Measurements from ENCODE around the gene LMBRD2. TPM values are rescaled to one million over a fixed set of nuclear protein-coding genes. Genes with fewer than 3 reads are reported as not detected.
"Not testable (repeated sequence)": the region's sequence is repeated elsewhere in the genome, so short reads cannot be mapped to it uniquely, and the experiment has no call there.

The LMBRD2 gene
- total RNA-seq, 2 experiments from 2014 or later: 13.8 to 14.4 TPM

DNA sequence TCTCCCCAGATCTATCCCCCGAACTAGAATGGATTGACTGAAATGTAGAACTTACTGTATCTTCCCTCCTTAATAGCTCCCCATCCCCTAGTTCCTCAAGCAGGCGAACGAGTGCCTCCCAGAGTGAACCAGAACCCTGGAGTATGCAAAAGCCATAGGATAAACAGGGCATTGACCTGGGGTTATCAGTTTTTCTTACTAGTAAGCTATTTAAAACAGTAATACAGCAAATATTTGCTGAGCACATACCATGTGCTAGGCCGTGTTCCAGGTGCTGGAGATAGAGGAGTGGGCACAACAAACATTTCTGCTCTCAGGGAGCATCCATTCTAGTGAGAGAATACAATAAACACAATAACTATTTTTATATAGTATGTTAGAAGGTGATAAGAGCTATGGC is 2.0 kb upstream of the LMBRD2 start:
- Mint-ChIP-seq H3K36me3 (peaks cover 38% of the 10 kb centered on the region), H3K27ac (no peak overlapping the region), H3K4me3 (peak overlapping the region; percentile 96), H3K27me3 (no peaks in the 10 kb centered on the region), H3K4me1 (peaks cover 47% of the 10 kb centered on the region), H3K9me3 (no peaks in the 10 kb centered on the region)
- DNase-seq (no peak), ATAC-seq (ENCODE audit: low read depth) (no peak)
- POLR2A ChIA-PET: interaction anchor here (1.2 kb wide), 1 partner anchor 1239 kb away, joined by 4 read pairs; the partner anchor contains the start of genes BRIX1 and RAD1

DNA sequence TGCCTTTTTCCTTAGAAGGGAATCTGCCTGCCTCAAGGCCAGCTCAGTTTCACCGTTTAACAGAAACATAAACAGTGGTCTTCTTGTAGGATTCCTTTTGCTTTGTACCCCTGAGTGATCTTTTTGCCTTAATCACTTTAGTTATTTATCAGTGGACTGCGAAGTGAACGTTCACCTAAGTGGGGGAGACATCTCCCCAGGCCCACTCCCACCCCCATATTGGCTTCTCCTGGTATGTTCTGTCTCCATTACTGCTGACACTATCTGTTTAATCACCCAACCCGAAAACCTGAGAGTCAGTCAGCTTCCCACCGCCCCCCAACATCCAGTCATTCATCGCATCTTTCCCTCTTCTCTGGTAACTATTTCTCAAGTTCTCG is 1.6 kb upstream of the LMBRD2 start:
- peaks cover 47% of the 10 kb centered on the region for H3K4me1 Mint-ChIP-seq
- no peaks in the 10 kb centered on the region for H3K9me3 Mint-ChIP-seq
- H3K27me3 Mint-ChIP-seq: no peaks in the 10 kb centered on the region
- peak overlapping the region; percentile 96 for H3K4me3 Mint-ChIP-seq
- ATAC-seq (ENCODE audit: low read depth) (no peak), DNase-seq (no peak)
- H3K36me3 Mint-ChIP-seq: peaks cover 34% of the 10 kb centered on the region
- POLR2A ChIA-PET: interaction anchor here (0.7 to 2.9 kb wide), 3 partner anchors 8 to 1238 kb away, joined by 3 to 10 read pairs (median 4); partner anchors contain the start of genes BRIX1 and RAD1
- no peak overlapping the region for H3K27ac Mint-ChIP-seq

DNA sequence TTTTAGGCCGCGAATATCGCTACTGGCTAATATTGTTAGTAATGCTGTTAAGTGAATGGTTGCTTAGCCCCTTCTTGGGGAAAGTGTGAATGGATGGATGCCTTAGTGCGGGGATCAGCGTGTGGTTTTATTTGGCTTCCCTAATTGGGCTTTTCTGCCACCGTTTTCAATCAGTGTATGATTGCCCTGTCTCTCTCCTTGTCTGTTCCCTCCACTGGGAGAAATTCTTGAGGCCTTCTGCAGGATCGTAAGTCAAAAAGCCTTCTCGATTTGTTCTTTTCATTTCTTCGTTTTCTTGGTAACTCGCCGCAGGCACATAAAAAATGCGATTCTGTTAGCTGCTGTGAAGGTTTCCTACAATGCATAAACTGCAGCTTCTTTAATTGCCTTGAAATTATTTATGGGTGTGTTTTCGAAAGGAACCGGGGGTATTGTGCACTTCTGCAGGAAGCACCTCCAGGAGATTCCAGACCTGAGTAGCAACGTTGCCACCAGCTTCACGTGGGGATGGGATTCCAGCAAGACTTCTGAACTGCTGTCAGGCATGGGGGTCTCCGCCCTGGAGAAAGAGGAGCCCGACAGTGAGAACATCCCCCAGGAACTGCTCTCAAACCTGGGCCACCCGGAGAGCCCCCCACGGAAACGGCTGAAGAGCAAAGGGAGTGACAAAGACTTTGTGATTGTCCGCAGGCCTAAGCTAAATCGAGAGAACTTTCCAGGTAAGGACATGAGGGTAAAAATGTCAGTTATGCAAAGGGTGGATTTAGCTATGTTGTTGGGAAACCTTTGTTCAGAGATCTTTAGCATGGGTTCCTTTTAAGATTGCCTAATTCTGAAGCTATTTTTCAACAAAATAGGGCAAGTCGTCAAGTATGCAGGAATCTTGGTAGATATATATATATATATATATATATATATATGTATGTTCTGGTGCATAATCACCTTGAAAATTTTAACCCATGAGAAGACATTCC is 924 bp upstream of the LMBRD2 start:
- POLR2A ChIA-PET: interaction anchor here (0.7 to 2.9 kb wide), 11 partner anchors 9 to 1314 kb away, joined by 3 to 36 read pairs (median 5); partner anchors contain the start of genes BRIX1, DNAJC21, NADK2 and NIPBL
- DNase-seq (no peak), ATAC-seq (ENCODE audit: low read depth) (no peak)
- Mint-ChIP-seq H3K9me3 (no peaks in the 10 kb centered on the region), H3K27me3 (no peaks in the 10 kb centered on the region), H3K4me3 (peak overlapping the region; percentile 96), H3K27ac (peak overlapping the region; percentile 94), H3K4me1 (peaks cover 49% of the 10 kb centered on the region), H3K36me3 (peaks cover 32% of the 10 kb centered on the region)

DNA sequence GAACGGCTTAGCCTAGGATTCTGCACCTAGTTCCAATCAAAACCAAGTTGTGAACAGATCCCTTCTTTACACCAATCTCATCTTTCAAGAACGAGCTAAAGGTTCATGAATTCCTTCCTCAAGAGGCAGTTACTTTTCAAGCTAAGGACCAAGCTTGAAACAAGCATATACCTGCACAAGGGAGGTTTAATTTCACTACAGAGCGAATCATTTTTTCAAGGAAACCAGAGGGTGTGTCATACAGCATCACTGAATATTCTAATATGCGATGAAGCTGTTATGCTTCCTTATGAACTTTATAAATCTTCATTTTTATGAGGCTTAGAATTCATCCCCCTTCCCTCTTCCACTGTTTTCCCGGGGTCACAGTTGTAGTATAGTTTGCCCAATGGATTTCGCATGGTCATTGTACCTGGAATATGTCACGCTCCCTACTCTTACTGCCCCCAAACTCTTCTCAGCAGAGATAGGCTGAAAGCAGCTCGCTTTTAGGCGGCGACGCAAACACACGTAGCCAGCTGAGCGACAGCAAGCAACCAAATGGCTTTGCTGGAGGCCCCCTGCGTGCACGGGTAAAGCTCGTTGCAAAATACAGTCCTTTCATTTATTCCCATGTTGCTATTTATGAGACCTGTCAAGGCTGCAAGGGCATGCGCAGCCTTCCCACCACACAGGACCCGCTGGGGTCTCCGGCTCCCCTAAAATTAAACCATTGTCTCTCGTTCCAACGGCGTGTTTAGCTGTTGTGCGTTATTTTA is 832 bp downstream of the LMBRD2 start:
- POLR2A ChIA-PET: interaction anchor here (1.0 to 2.9 kb wide), 9 partner anchors 10 to 1235 kb away, joined by 3 to 36 read pairs (median 5); partner anchors contain the start of genes BRIX1, DNAJC21, NADK2 and NIPBL
- DNase-seq: peak; percentile 57
- Mint-ChIP-seq H3K4me1 (peaks cover 46% of the 10 kb centered on the region), H3K9me3 (no peaks in the 10 kb centered on the region), H3K36me3 (peaks cover 24% of the 10 kb centered on the region), H3K27ac (peak overlapping the region; percentile 94), H3K4me3 (peak overlapping the region; percentile 96), H3K27me3 (no peaks in the 10 kb centered on the region)
- peak; percentile 20 for ATAC-seq (ENCODE audit: low read depth)

DNA sequence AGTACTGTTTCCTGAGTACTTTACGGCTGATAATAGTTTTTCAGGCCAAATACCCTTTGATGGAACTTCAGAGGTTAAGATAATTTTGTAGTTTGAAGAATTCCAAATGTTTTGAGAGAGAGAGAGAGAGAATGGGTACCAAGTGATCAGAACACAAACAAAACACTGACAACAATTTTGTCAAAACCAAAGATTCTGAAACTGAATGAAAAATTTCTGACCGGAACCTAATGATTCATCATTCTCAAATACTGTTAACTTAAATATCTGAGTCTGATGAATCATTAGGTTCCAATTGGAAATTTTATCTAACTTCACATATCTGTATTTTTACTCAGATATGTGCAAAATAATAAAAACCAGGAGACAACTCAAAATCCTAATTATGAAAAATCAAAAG is 4.0 kb downstream of the LMBRD2 start:
- H3K9me3 Mint-ChIP-seq: no peaks in the 10 kb centered on the region
- POLR2A ChIA-PET: no interaction called here
- H3K27me3 Mint-ChIP-seq: no peaks in the 10 kb centered on the region
- H3K36me3 Mint-ChIP-seq: peaks cover 13% of the 10 kb centered on the region
- H3K4me1 Mint-ChIP-seq: peaks cover 26% of the 10 kb centered on the region
- H3K4me3 Mint-ChIP-seq: no peak overlapping the region
- ATAC-seq (ENCODE audit: low read depth) (no peak), DNase-seq (no peak)
- no peak overlapping the region for H3K27ac Mint-ChIP-seq

DNA sequence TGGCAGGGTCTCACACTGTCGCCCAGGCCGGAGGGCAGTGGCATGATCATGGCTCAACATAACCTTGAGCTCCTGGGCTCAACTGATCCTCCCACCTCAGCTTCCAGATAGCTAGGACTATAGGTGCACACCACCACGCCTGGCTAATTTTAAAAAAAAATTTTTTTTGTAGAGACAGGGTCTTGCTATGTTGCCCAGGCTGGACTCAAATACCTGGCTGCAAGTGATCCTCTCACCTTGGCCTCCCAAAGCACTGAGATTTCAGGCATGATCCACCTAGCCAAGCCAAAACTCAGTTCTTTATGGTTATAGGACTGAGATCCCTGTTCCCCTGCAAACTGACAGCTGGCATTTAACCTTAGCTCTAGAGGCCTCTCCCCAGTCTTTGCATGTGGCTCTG is 5.3 kb downstream of the LMBRD2 start:
- no peaks in the 10 kb centered on the region for H3K9me3 Mint-ChIP-seq
- H3K36me3 Mint-ChIP-seq: peaks cover 12% of the 10 kb centered on the region
- POLR2A ChIA-PET: no interaction called here
- ATAC-seq (ENCODE audit: low read depth): no peak
- no peak overlapping the region for H3K27ac Mint-ChIP-seq
- peaks cover 24% of the 10 kb centered on the region for H3K4me1 Mint-ChIP-seq
- no peaks in the 10 kb centered on the region for H3K27me3 Mint-ChIP-seq
- no peak for DNase-seq
- no peak overlapping the region for H3K4me3 Mint-ChIP-seq

DNA sequence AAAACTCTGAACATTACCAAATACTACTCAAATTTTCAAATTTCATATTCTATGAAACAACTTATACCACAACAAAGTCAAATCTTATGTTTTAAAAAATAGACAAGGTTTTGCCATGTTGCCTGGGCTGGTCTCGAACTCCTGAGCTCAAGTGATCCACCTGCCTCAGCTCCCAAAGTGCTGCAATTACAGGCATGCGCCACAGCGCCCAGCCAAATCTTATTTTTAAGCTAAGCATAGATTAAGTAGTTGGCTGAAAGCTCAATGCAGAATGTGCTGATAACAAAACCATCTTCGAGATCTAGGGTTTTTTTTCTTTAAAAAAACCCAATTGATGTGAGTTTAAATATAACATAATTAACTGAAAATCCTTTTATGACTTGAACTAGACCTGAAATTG is 6.4 kb downstream of the LMBRD2 start:
- no peaks in the 10 kb centered on the region for H3K27me3 Mint-ChIP-seq
- peaks cover 17% of the 10 kb centered on the region for H3K36me3 Mint-ChIP-seq
- DNase-seq (no peak), ATAC-seq (ENCODE audit: low read depth) (no peak)
- peaks cover 3% of the 10 kb centered on the region for H3K9me3 Mint-ChIP-seq
- no peak overlapping the region for H3K27ac Mint-ChIP-seq
- H3K4me1 Mint-ChIP-seq: peaks cover 19% of the 10 kb centered on the region
- no peak overlapping the region for H3K4me3 Mint-ChIP-seq
- POLR2A ChIA-PET: no interaction called here

DNA sequence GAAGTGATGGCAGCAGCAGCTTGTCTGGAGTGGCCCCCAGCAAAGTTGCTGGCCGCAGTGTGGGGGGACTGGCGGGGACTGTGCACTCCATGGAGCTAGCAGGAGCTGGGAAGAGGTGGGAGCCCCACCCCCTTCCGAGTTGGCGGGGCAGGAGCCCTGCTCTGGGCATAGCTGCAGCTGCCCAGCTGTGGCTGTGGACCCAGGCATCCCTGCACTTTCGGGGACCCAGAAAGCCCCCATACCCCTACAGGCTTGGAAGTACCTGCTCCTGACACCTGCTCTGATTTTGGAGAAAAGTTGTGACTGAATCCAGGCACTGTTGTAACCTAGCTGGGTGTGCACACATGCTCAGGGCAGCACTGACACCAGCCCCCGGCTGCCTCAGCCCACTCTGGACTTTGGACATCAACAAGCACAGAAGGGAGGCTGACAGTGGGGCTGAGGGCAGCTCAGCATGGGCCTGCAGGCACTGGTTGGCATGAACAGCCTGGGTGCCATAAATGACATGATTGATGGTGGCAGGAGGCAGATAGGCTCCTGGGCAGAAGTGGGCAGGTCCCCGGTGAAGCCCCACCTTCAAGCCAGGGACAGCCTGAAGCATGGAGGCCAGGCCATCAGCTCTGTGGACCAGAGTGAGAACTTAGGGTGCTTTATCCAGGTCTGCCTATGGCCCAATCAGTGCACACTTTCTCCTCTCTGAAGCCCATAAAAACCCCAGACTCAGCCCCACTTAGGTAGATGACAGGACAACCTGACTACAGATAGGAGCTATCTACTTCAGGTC is 12.6 kb downstream of the LMBRD2 start:
- Mint-ChIP-seq H3K4me1 (no peaks in the 10 kb centered on the region), H3K36me3 (peaks cover 43% of the 10 kb centered on the region), H3K4me3 (no peak overlapping the region), H3K27ac (no peak overlapping the region), H3K9me3 (peaks cover 5% of the 10 kb centered on the region), H3K27me3 (no peaks in the 10 kb centered on the region)
- ATAC-seq (ENCODE audit: low read depth) (no peak), DNase-seq (no peak)
- POLR2A ChIA-PET: interaction anchor here (0.8 to 2.0 kb wide), 2 partner anchors 11 to 27 kb away, joined by 3 to 9 read pairs; no protein-coding TSS in a partner anchor

DNA sequence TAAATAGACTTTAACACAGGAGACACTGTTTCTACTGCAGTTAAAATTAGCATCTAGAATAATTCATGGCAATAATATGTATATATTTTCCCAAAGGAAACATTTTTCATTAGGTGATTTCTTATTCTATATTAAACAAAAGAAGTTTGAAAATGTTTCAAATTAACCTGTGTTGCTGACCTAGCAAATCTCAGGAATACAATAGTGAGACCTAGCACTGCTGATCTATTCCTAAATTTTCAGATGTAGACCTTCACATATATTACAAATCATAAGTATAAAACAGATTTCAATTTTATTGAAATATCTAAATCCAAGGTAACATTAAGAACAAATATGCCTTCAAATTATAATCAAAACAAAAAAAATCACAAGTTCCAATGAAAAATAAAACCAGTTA is 15.1 kb downstream of the LMBRD2 start:
- POLR2A ChIA-PET: no interaction called here
- Mint-ChIP-seq H3K27me3 (no peaks in the 10 kb centered on the region), H3K27ac (no peak overlapping the region), H3K4me3 (no peak overlapping the region), H3K4me1 (no peaks in the 10 kb centered on the region), H3K9me3 (peaks cover 5% of the 10 kb centered on the region), H3K36me3 (peaks cover 52% of the 10 kb centered on the region)
- DNase-seq (no peak), ATAC-seq (ENCODE audit: low read depth) (no peak)

DNA sequence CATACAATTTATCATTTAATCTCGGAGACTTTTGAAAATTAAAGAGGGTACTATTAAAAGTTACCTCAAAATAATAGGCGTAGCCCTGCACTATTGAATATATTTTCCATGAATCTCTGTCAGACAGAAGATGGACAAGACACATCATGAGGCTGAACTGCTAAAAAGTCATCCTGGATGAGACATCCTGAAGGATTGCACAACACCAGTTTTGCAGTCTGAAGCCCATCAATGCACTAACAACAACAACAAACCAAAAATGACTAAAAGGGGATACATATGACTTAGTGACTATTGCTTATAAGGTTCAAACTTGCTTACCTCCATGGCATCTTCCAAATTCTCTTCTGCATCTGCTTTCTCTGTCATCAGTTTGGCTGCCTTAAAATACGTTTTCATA is 15.7 kb downstream of the LMBRD2 start:
- Mint-ChIP-seq H3K9me3 (peaks cover 5% of the 10 kb centered on the region), H3K4me3 (no peak overlapping the region), H3K36me3 (peaks cover 55% of the 10 kb centered on the region), H3K27me3 (no peaks in the 10 kb centered on the region), H3K27ac (no peak overlapping the region), H3K4me1 (no peaks in the 10 kb centered on the region)
- ATAC-seq (ENCODE audit: low read depth) (no peak), DNase-seq (no peak)
- POLR2A ChIA-PET: no interaction called here

DNA sequence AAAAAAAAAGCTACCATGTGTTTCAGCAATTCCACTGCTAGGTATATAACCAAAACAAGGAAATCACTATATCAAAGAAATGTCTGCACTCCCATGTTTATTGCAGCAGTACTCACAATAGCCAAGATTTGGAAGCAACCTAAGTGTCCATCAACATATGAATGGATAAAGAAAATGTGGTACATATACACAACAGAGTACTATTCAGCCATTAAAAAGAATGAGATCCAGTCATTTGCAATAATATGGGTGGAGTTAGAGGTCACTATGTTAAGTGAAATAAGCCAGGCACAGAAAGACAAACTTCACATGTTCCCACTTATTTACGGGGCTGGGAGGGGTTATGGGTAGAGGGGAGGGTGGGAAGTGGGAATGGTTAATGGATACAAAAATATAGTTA is 18.7 kb downstream of the LMBRD2 start:
- ATAC-seq (ENCODE audit: low read depth); H3K4me3 Mint-ChIP-seq; H3K4me1 Mint-ChIP-seq; H3K27me3 Mint-ChIP-seq; DNase-seq; H3K9me3 Mint-ChIP-seq; H3K27ac Mint-ChIP-seq: not testable (repeated sequence)
- POLR2A ChIA-PET: interaction anchor here (0.6 to 0.8 kb wide), 2 partner anchors 19 to 1641 kb away, joined by 3 read pairs; partner anchors contain the start of genes LMBRD2 and SKP2
- H3K36me3 Mint-ChIP-seq: peaks cover 53% of the 10 kb centered on the region

DNA sequence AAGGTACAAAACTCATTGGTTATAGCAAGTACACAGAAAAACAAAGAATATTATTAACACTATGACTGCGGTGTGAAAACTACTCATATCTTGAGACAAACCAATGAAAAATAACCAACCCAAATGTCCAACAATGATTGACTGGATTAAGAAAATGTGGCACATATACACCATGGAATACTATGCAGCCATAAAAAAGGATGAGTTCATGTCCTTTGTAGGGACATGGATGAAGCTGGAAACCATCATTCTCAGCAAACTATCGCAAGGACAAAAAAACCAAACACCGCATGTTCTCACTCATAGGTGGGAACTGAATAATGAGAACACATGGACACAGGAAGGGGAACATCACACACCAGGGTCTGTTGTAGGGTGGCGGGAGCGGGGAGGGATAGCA is 22.0 kb downstream of the LMBRD2 start:
- peaks cover 58% of the 10 kb centered on the region for H3K36me3 Mint-ChIP-seq
- H3K4me1 Mint-ChIP-seq; H3K4me3 Mint-ChIP-seq; POLR2A ChIA-PET; DNase-seq; H3K27ac Mint-ChIP-seq; ATAC-seq (ENCODE audit: low read depth); H3K9me3 Mint-ChIP-seq; H3K27me3 Mint-ChIP-seq: not testable (repeated sequence)

DNA sequence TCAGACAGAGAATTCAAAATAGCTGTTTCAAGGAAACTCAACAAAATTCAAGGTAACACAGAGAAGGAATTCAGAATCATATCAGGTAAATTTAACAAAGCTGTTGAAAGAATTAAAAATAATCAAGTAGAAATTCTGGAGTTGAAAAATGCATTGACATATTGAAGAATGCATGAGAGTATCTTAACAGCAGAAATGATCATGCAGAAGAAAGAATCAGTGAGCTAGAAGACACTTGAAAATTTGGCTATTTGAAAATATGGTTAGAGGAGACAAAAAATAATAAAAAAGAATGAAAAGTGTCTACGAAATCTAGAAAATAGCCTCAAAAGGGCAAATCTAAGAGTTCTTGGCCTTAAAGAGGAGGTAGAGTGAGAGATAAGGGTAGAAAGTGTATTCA is 22.9 kb downstream of the LMBRD2 start:
- H3K36me3 Mint-ChIP-seq: peaks cover 58% of the 10 kb centered on the region
- no peak overlapping the region for H3K4me3 Mint-ChIP-seq
- POLR2A ChIA-PET: no interaction called here
- no peak for DNase-seq
- H3K4me1 Mint-ChIP-seq: peaks cover 4% of the 10 kb centered on the region
- H3K27me3 Mint-ChIP-seq: no peaks in the 10 kb centered on the region
- no peak overlapping the region for H3K27ac Mint-ChIP-seq
- no peak for ATAC-seq (ENCODE audit: low read depth)
- H3K9me3 Mint-ChIP-seq: peaks cover 8% of the 10 kb centered on the region

All from activated naive CD8-positive, alpha-beta T cell treated with anti-CD3 and anti-CD28 coated beads, Interleukin-2, amount 10 ng/mL, durations not matched to agents 7 days and 5 days (primary cell).